ENCODE results near the gene UNC119. TPM values are rescaled to one million over a fixed set of nuclear protein-coding genes. Genes with fewer than 3 reads are reported as not detected.

Gene UNC119
- total RNA-seq, 1 experiment from 2014 or later, result 43.2 TPM

GRCh38 chr17:28549236-28550132 is 2.9 kb downstream of the UNC119 start:
- no peak overlapping the region for H3K9ac ChIP-seq (ENCODE audit: low read length)
- no peak overlapping the region for H2AFZ ChIP-seq (ENCODE audit: low read depth, low read length, poor library complexity, severe bottlenecking)
- DNase-seq (ENCODE audit: low read depth, low spot score), result no peak
- H3K9me3 ChIP-seq (ENCODE audit: control insufficient read depth in 1 of 2, insufficient read depth in 1 of 2, low read depth in 1 of 2, low read length in 2 of 2), result no peaks in the 10 kb centered on the region
- ChIA-PET RAD21 (ENCODE audit: low non-redundant PET in 1 of 2, low total read pairs in 2 of 2, uncharacterized antibody in 2 of 2, unreplicated experiment in 2 of 2) (no interaction called here), POLR2A (no interaction called here), CTCF (no interaction called here)
- no peak overlapping the region for H3K4me3 ChIP-seq (replicated peaks in 1 of 2; ENCODE audit: low read depth in 1 of 2, low read length in 2 of 2)
- no peak overlapping the region for H3K27ac ChIP-seq (ENCODE audit: low read depth, low read length)
- no peaks in the 10 kb centered on the region for H4K20me1 ChIP-seq (ENCODE audit: insufficient read depth)
- no peaks in the 10 kb centered on the region for H3K9me2 ChIP-seq (ENCODE audit: insufficient read depth)
- intact Hi-C loops (cut with micrococcal nuclease), result loop anchor here (2.0 kb wide), 1 partner anchor 55 kb away; no protein-coding TSS in a partner anchor
- H3K4me1 ChIP-seq (ENCODE audit: control insufficient read depth in 1 of 2, insufficient read depth in 2 of 2, low read length in 2 of 2), result peaks cover 2 to 24% of the 10 kb centered on the region in 2 experiments; a peak in 3 of 4 replicates
- H3K36me3 ChIP-seq (ENCODE audit: control insufficient read depth in 1 of 2, insufficient read depth in 2 of 2, low read length in 2 of 2), result peaks cover 8 to 9% of the 10 kb centered on the region in 2 experiments; a peak in 3 of 4 replicates
- H3K4me2 ChIP-seq (ENCODE audit: low read length), result no peak overlapping the region
- ATAC-seq, result no peak
- TF ChIP-seq JUND (IDR thresholded peaks at IDR 0.05) (no peak), EZH2 (IDR thresholded peaks at IDR 0.05) (no peak), CEBPB (IDR thresholded peaks at IDR 0.05; ENCODE audit: low read depth) (no peak), YY1 (IDR thresholded peaks at IDR 0.05; ENCODE audit: extremely low read depth, insufficient replicate concordance, low read depth, low read length) (no peak), MAX (IDR thresholded peaks at IDR 0.05) (no peak), SP1 (IDR thresholded peaks at IDR 0.05; ENCODE audit: low read depth) (no peak), POLR2AphosphoS5 (IDR thresholded peaks at IDR 0.05; ENCODE audit: low read depth, low read length) (no peak), RAD21 (IDR thresholded peaks at IDR 0.05; ENCODE audit: low read depth) (no peak), ATF3 (IDR thresholded peaks at IDR 0.05) (no peak), EZH2phosphoT487 (IDR thresholded peaks at IDR 0.05; ENCODE audit: borderline replicate concordance) (no peak), ELF1 (IDR thresholded peaks at IDR 0.05; ENCODE audit: borderline replicate concordance, low read depth) (no peak)
- peaks cover 16% of the 10 kb centered on the region; the same call in 1 of the 2 replicates for H3K79me2 ChIP-seq (ENCODE audit: insufficient read depth, low read length)
- BruUV-seq (replicated peaks), result no TSS peak
- no peaks in the 10 kb centered on the region for H3K27me3 ChIP-seq (ENCODE audit: insufficient read depth, low read length)

All from HCT116 (cell line).